K562 (cell line): Measurements from ENCODE around the gene USP16. TPM values are rescaled to one million over a fixed set of nuclear protein-coding genes. Genes with fewer than 3 reads are reported as not detected.
A peak's percentile ranks its signal among the peaks of the same experiment; 100 is the strongest.

ENCODE experiments used
- ARID1B ChIP-seq: fragments of 450-650 bp; IDR thresholded peaks from 2 replicates; pipeline ENCODE4 v1.6.1; 2016; ENCODE audit warnings: antibody characterized with exemption, mild to moderate bottlenecking, inconsistent platforms
- ARNT ChIP-seq, 2 experiments: fragments of 450-650 bp; IDR thresholded peaks; 2 replicates each; pipeline ENCODE4 v1.6.1; 2016; ENCODE audit warnings: mild to moderate bottlenecking in 1 of 2
- BACH1 ChIP-seq: fragments of 200-800 bp; sonication (Bioruptor generic); IDR thresholded peaks from 2 replicates; pipeline ENCODE4 v1.6.1; 2016; ENCODE audit warnings: missing genetic modification characterization, missing compliant biosample characterization
- DIDO1 ChIP-seq: fragments of 450-650 bp; IDR thresholded peaks from 2 replicates; pipeline ENCODE4 v1.6.1; 2016; ENCODE audit warnings: low read depth, missing biosample characterization, missing genetic modification characterization
- EHMT2 ChIP-seq: fragments of 450-650 bp; IDR thresholded peaks from 2 replicates; pipeline ENCODE4 v1.6.1; 2018; ENCODE audit warnings: antibody characterized with exemption
- GATAD2A ChIP-seq: fragments of 450-650 bp; IDR thresholded peaks from 2 replicates; pipeline ENCODE4 v1.6.1; 2017
- HIVEP1 ChIP-seq: fragments of 250-450 bp; sonication (Bioruptor Pico); IDR thresholded peaks from 2 replicates; pipeline ENCODE4 v1.4.0; 2020; ENCODE audit warnings: mild to moderate bottlenecking
- HMGN3 ChIP-seq: IDR thresholded peaks from 2 replicates; pipeline ENCODE4 v1.6.1; 2011; ENCODE audit warnings: borderline replicate concordance, low read depth, mild to moderate bottlenecking, mixed read lengths, low read length; ENCODE audit not compliant: insufficient read length; ENCODE audit errors: extremely low read depth
- KAT7 ChIP-seq: sonication (generic); formaldehyde crosslinking; IDR thresholded peaks from 2 replicates; pipeline ENCODE4 v1.8.0; 2022; ENCODE audit warnings: missing genetic modification reagents, mild to moderate bottlenecking, borderline replicate concordance
- MYNN ChIP-seq, 2 experiments: sonication (generic); formaldehyde crosslinking in 1 of 2; IDR thresholded peaks; 2 replicates each; pipeline versions ENCODE4 v1.5.0 to v1.6.1; 2016 to 2020; ENCODE audit warnings: antibody characterized with exemption in 1 of 2, missing genetic modification reagents in 1 of 2
- NBN ChIP-seq: fragments of 450-650 bp; IDR thresholded peaks from 2 replicates; pipeline ENCODE4 v1.6.1; 2016; ENCODE audit warnings: low read depth, mild to moderate bottlenecking
- NFE2 ChIP-seq: IDR thresholded peaks from 2 replicates; pipeline ENCODE4 v1.6.1; 2014; ENCODE audit warnings: antibody characterized with exemption, low read depth
- NFE2L1 ChIP-seq: fragments of 450-650 bp; IDR thresholded peaks from 2 replicates; pipeline ENCODE4 v1.6.1; 2016; ENCODE audit warnings: missing genetic modification characterization, low read depth, mild to moderate bottlenecking, missing compliant biosample characterization, moderate library complexity, borderline replicate concordance
- PCBP2 ChIP-seq: fragments of 200-400 bp; formaldehyde crosslinking; IDR thresholded peaks from 2 replicates; pipeline ENCODE4 v1.6.1; 2018; ENCODE audit warnings: low read length, low read depth, mild to moderate bottlenecking, moderate library complexity; ENCODE audit not compliant: poor library complexity, severe bottlenecking
- PHF21A ChIP-seq: fragments of 450-650 bp; IDR thresholded peaks from 2 replicates; pipeline ENCODE4 v1.6.1; 2017; ENCODE audit warnings: low read depth, borderline replicate concordance
- SMC3 ChIP-seq: conservative IDR thresholded peaks from 2 replicates; pipeline ENCODE4 v1.6.1; 2011; ENCODE audit warnings: low read depth, low read length, improper control_type of control experiment; ENCODE audit not compliant: insufficient read depth
- SREBF2 ChIP-seq: sonication (generic); formaldehyde crosslinking; IDR thresholded peaks from 2 replicates; pipeline ENCODE4 v1.4.0; 2020; ENCODE audit warnings: mild to moderate bottlenecking, missing genetic modification reagents
- XRCC5 ChIP-seq: fragments of 200-400 bp; formaldehyde crosslinking; IDR thresholded peaks from 2 replicates; pipeline ENCODE4 v1.6.1; 2017; ENCODE audit warnings: low read depth, mild to moderate bottlenecking, low read length
- polyA plus RNA-seq, 8 experiments: library from polyadenylated mRNA; depleted of rRNA in 4 of 8; stranded (reverse) in 5 of 8; unstranded in 3 of 8; fragments of >200 nt; fragmentation: Nextera tagmentation in 2 of 8; fragmentation: Illumina TruSeq in 1 of 8; extraction: Ambion mirVana in 2 of 8; extraction: Trizol in 1 of 8; gene quantifications; 2 replicates each; pipeline versions ENCODE4 v1.2.1 to v1.2.3, GENCODE V29; 2011 to 2014; ENCODE audit warnings: inconsistent platforms in 1 of 8, missing spikeins in 1 of 8
- total RNA-seq, 7 experiments: library from RNA; depleted of rRNA in 6 of 7; stranded (reverse); fragments of >200 nt in 6 of 7; fragmentation: Illumina TruSeq in 2 of 7; extraction: Trizol in 2 of 7; gene quantifications; 2 replicates each; pipeline versions ENCODE4 v1.2.1 to v1.2.3, GENCODE V29; 2011 to 2021; ENCODE audit warnings: low replicate concordance in 1 of 7
- TF ChIP-seq, protein P1 (sequence below): sonication (generic); formaldehyde crosslinking; IDR thresholded peaks from 2 replicates; pipeline ENCODE4 v1.8.0; 2022; ENCODE audit warnings: missing genetic modification reagents, mild to moderate bottlenecking, borderline replicate concordance
- TF ChIP-seq, protein P2 (sequence below), 2 experiments: fragments of 450-650 bp; conservative IDR thresholded peaks; 2 replicates each; pipeline ENCODE4 v1.6.1; 2017; ENCODE audit warnings: mild to moderate bottlenecking in 2 of 2, moderate library complexity in 2 of 2
- TF ChIP-seq, protein P3 (sequence below): sonication (generic); formaldehyde crosslinking; IDR thresholded peaks from 2 replicates; pipeline ENCODE4 v1.8.1; 2022; ENCODE audit warnings: missing genetic modification reagents
- TF ChIP-seq, protein P4 (sequence below): sonication (generic); formaldehyde crosslinking; IDR thresholded peaks from 2 replicates; pipeline ENCODE4 v1.8.1; 2023; ENCODE audit warnings: mild to moderate bottlenecking, missing genetic modification reagents, moderate library complexity

USP16 gene
- total and polyA plus RNA-seq, 9 of the 15 experiments (the other 6 are each of a cell fraction or from before 2014, with no cell fraction given): 38.4 to 90.9 (median 62.8) TPM

DNA sequence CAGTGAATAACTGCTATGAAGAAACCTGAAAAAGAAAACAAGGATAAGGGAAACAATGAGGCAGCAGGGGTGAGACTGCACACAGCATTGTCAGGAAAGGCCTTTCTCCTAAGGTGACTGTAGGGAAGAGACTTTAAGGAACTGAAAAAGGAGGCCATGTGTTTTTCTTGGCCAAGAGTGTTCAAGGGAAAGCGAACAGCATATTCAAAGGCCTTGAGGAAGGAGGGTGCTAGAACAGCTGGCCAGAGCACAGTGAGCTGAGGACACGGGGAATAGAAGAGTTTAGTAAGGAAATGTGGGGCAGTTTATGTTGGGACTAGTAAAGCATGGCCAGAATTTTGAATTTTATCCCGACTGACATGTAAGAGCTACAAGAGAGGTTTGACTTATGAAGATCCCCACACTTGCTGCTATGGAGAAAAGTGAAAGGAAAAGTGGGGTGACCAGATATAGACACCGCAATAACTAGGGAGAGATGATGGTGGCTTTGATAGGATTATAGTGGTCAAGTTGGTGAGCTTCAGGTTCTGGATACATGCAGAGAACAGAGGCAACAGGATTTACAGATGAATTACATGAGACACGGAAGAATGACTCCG is 6.7 kb upstream of the USP16 start (continued):
- TF ChIP-seq HMGN3: no peak
- no peak for TF ChIP-seq PCBP2
- 0 out of 2 replicates have a peak, but pooled peaks have one; percentile 19 for TF ChIP-seq XRCC5
- no peak for TF ChIP-seq DIDO1
- TF ChIP-seq, protein P1, sequence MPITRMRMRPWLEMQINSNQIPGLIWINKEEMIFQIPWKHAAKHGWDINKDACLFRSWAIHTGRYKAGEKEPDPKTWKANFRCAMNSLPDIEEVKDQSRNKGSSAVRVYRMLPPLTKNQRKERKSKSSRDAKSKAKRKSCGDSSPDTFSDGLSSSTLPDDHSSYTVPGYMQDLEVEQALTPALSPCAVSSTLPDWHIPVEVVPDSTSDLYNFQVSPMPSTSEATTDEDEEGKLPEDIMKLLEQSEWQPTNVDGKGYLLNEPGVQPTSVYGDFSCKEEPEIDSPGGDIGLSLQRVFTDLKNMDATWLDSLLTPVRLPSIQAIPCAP (CRISPR knock-in tag): no peak
- no peak for TF ChIP-seq PHF21A
- TF ChIP-seq, protein P2, sequence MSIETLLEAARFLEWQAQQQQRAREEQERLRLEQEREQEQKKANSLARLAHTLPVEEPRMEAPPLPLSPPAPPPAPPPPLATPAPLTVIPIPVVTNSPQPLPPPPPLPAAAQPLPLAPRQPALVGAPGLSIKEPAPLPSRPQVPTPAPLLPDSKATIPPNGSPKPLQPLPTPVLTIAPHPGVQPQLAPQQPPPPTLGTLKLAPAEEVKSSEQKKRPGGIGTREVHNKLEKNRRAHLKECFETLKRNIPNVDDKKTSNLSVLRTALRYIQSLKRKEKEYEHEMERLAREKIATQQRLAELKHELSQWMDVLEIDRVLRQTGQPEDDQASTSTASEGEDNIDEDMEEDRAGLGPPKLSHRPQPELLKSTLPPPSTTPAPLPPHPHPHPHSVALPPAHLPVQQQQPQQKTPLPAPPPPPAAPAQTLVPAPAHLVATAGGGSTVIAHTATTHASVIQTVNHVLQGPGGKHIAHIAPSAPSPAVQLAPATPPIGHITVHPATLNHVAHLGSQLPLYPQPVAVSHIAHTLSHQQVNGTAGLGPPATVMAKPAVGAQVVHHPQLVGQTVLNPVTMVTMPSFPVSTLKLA (conservative IDR thresholded peaks at IDR 0.05): 0 out of 4 replicates have a peak, but pooled peaks of 1 of the 2 experiments have one; percentile 11
- TF ChIP-seq HIVEP1 (CRISPR knock-in tag): no peak
- TF ChIP-seq, protein P3, sequence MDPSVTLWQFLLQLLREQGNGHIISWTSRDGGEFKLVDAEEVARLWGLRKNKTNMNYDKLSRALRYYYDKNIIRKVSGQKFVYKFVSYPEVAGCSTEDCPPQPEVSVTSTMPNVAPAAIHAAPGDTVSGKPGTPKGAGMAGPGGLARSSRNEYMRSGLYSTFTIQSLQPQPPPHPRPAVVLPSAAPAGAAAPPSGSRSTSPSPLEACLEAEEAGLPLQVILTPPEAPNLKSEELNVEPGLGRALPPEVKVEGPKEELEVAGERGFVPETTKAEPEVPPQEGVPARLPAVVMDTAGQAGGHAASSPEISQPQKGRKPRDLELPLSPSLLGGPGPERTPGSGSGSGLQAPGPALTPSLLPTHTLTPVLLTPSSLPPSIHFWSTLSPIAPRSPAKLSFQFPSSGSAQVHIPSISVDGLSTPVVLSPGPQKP (CRISPR knock-in tag): no peak
- no peak for TF ChIP-seq KAT7 (CRISPR knock-in tag)
- no peak for TF ChIP-seq ARNT (IDR thresholded peaks at IDR 0.05)
- TF ChIP-seq MYNN (IDR thresholded peaks at IDR 0.05): no peak
- TF ChIP-seq MYNN (CRISPR knock-in tag; IDR thresholded peaks at IDR 0.05): no peak
- TF ChIP-seq GATAD2A: no peak
- TF ChIP-seq SREBF2 (CRISPR knock-in tag): no peak
- TF ChIP-seq NBN: no peak
- TF ChIP-seq BACH1: no peak
- no peak for TF ChIP-seq NFE2
- TF ChIP-seq NFE2L1 (tag): no peak
- 0 out of 2 replicates have a peak, but pooled peaks have one; percentile 18 for TF ChIP-seq EHMT2
- TF ChIP-seq SMC3: no peak
- TF ChIP-seq ARID1B: no peak
- TF ChIP-seq, protein P4, sequence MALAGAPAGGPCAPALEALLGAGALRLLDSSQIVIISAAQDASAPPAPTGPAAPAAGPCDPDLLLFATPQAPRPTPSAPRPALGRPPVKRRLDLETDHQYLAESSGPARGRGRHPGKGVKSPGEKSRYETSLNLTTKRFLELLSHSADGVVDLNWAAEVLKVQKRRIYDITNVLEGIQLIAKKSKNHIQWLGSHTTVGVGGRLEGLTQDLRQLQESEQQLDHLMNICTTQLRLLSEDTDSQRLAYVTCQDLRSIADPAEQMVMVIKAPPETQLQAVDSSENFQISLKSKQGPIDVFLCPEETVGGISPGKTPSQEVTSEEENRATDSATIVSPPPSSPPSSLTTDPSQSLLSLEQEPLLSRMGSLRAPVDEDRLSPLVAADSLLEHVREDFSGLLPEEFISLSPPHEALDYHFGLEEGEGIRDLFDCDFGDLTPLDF (CRISPR knock-in tag): no peak
